Keratinocyte (primary cell): ENCODE measurements around the gene BHMT2. TPM values are rescaled to one million over a fixed set of nuclear protein-coding genes. Genes with fewer than 3 reads are reported as not detected.

ENCODE experiments used
- DNase-seq: peaks from one replicate; pipeline ENCODE4 v3.0.0-alpha.2; 2011; ENCODE audit warnings: low read depth, missing footprints, low spot score
- FAIRE-seq: peaks from 2 replicates; lab custom pipeline; 2011; peaks lifted over from hg19 to GRCh38; lab: Jason Lieb, UNC
- H2AFZ ChIP-seq: 2 replicates; pipeline ENCODE4 v1.6.0; 2012; ENCODE audit warnings: low read length, control low read depth, inconsistent platforms; ENCODE audit not compliant: control insufficient read depth
- H3K27ac ChIP-seq: 2 replicates; pipeline ENCODE4 v1.5.1; 2011; ENCODE audit warnings: low read length; ENCODE audit not compliant: control insufficient read depth, insufficient read depth
- H3K27me3 ChIP-seq: 3 replicates; pipeline ENCODE4 v1.6.0; 2011; ENCODE audit warnings: low read length; ENCODE audit not compliant: control insufficient read depth, insufficient read depth; ENCODE audit errors: extremely low read depth
- H3K36me3 ChIP-seq, 2 experiments: 2 replicates in 1 of 2; 3 replicates in 1 of 2; pipeline ENCODE4 v1.5.1; 2011; ENCODE audit warnings: low read length in 2 of 2, mild to moderate bottlenecking in 1 of 2; ENCODE audit not compliant: control insufficient read depth in 2 of 2, insufficient read depth in 2 of 2; ENCODE audit errors: extremely low read depth in 1 of 2
- H3K4me1 ChIP-seq: 3 replicates; pipeline ENCODE4 v1.5.1; 2011; ENCODE audit warnings: low read length; ENCODE audit not compliant: control insufficient read depth, insufficient read depth; ENCODE audit errors: extremely low read depth
- H3K4me2 ChIP-seq: 3 replicates; pipeline ENCODE4 v1.6.0; 2011; ENCODE audit warnings: low read depth, low read length; ENCODE audit not compliant: control insufficient read depth, insufficient read depth; ENCODE audit errors: extremely low read depth
- H3K4me3 ChIP-seq, 3 experiments: fragments of 200-600 bp in 1 of 3; sonication (generic) in 1 of 3; 2 replicates in 2 of 3; 3 replicates in 1 of 3; pipeline ENCODE4 v1.5.1; 2011 to 2016; ENCODE audit warnings: low read length in 3 of 3, mild to moderate bottlenecking in 3 of 3, control low read depth in 2 of 3, inconsistent platforms in 1 of 3, low read depth in 1 of 3, mixed read lengths in 1 of 3, mixed run types in 1 of 3, moderate library complexity in 1 of 3; ENCODE audit not compliant: control insufficient read depth in 2 of 3, insufficient read depth in 2 of 3; ENCODE audit errors: extremely low read depth in 1 of 3
- H3K79me2 ChIP-seq: 2 replicates; pipeline ENCODE4 v1.6.0; 2012; ENCODE audit warnings: low read length; ENCODE audit not compliant: control insufficient read depth, insufficient read depth
- H3K9ac ChIP-seq: 3 replicates; pipeline ENCODE4 v1.6.0; 2011; ENCODE audit warnings: low read length; ENCODE audit not compliant: control insufficient read depth, insufficient read depth; ENCODE audit errors: extremely low read depth
- H3K9me1 ChIP-seq: 3 replicates; pipeline ENCODE4 v1.6.0; 2011; ENCODE audit warnings: low read length; ENCODE audit not compliant: control insufficient read depth, insufficient read depth; ENCODE audit errors: extremely low read depth
- H3K9me3 ChIP-seq: 2 replicates; pipeline ENCODE4 v1.5.1; 2012; ENCODE audit warnings: low read depth, low read length; ENCODE audit not compliant: control insufficient read depth
- H4K20me1 ChIP-seq: 3 replicates; pipeline ENCODE4 v1.6.0; 2011; ENCODE audit warnings: low read length; ENCODE audit not compliant: control insufficient read depth, insufficient read depth; ENCODE audit errors: extremely low read depth
- CTCF ChIP-seq, 3 experiments: IDR thresholded peaks in 1 of 3; conservative IDR thresholded peaks in 1 of 3; optimal IDR thresholded peaks in 1 of 3; 2 replicates in 2 of 3; 3 replicates in 1 of 3; pipeline versions ENCODE3 to v1.5.1; 2011; ENCODE audit warnings: low read length in 3 of 3, mild to moderate bottlenecking in 3 of 3, moderate library complexity in 2 of 3, control low read depth in 1 of 3, inconsistent platforms in 1 of 3; ENCODE audit not compliant: insufficient read depth in 2 of 3; ENCODE audit errors: extremely low read depth in 1 of 3
- EZH2 ChIP-seq: IDR thresholded peaks from one replicate; pipeline ENCODE4 v1.6.1; 2012; ENCODE audit warnings: inconsistent platforms, mild to moderate bottlenecking, low read length, moderate library complexity
- dilution Hi-C: fragments of 300-500 bp; cut with MboI; formaldehyde crosslinking; loops from one replicate; pipeline ENCODE4 v1.7.0; 2020; ENCODE audit warnings: low sequenced_read_pairs; ENCODE audit not compliant: extremely low pct_ligation_motif_present
- polyA plus RNA-seq, 5 experiments: library from polyadenylated mRNA; depleted of rRNA in 3 of 5; stranded (reverse) in 3 of 5; stranded (forward) in 1 of 5; unstranded in 1 of 5; fragments of >200 nt; gene quantifications; 1 replicate in 1 of 5; 2 replicates in 3 of 5; 3 replicates in 1 of 5; pipeline versions ENCODE4 v1.2.1 to v1.2.3, GENCODE V29; 2011 to 2012; ENCODE audit warnings: missing spikeins in 2 of 5, low read depth in 1 of 5, low replicate concordance in 1 of 5

BHMT2 gene
- polyA plus RNA-seq, 1 donor (not counting 4 experiments of a cell fraction or from before 2014, with no cell fraction given) = not detected

GRCh38 chr5:79112703-79113058 lies 43.1 kb downstream of the BHMT2 start:
- Histone ChIP-seq H3K36me3 (no peaks in the 10 kb centered on the region), H3K79me2 (no peaks in the 10 kb centered on the region), H3K4me2 (no peak overlapping the region), H3K27ac (no peak overlapping the region), H3K9ac (no peak overlapping the region), H3K9me1 (no peaks in the 10 kb centered on the region), H3K4me1 (no peaks in the 10 kb centered on the region), H3K4me3 (no peak overlapping the region), H3K9me3 (no peaks in the 10 kb centered on the region), H3K27me3 (peaks cover 42% of the 10 kb centered on the region), H4K20me1 (no peaks in the 10 kb centered on the region), H2AFZ (no peak overlapping the region)
- dilution Hi-C loops = no loop called here
- TF ChIP-seq EZH2 (peak; percentile 53), CTCF (optimal IDR thresholded peaks at IDR 0.05 in 1 of 3, IDR thresholded peaks at IDR 0.05 in 1 of 3, conservative IDR thresholded peaks at IDR 0.05 in 1 of 3; ENCODE audit: extremely low read depth in 1 of 3, insufficient read depth in 2 of 3, low read length in 3 of 3) (no peak)
- FAIRE-seq = no peak
- DNase-seq = no peak

- H3K36me3 ChIP-seq = no peaks in the 10 kb centered on the region
- peaks cover 5% of the 10 kb centered on the region for H3K27me3 ChIP-seq
- no peaks in the 10 kb centered on the region for H3K9me1 ChIP-seq
- dilution Hi-C loops = no loop called here
- no peaks in the 10 kb centered on the region for H3K4me1 ChIP-seq
- H3K4me3 ChIP-seq = no peak overlapping the region
- TF ChIP-seq CTCF (optimal IDR thresholded peaks at IDR 0.05 in 1 of 3, IDR thresholded peaks at IDR 0.05 in 1 of 3, conservative IDR thresholded peaks at IDR 0.05 in 1 of 3; ENCODE audit: extremely low read depth in 1 of 3, insufficient read depth in 2 of 3, low read length in 3 of 3) (no peak), EZH2 (no peak)
- H3K27ac ChIP-seq = no peak overlapping the region
- H3K9ac ChIP-seq = no peak overlapping the region
- no peak for FAIRE-seq
- H2AFZ ChIP-seq = no peak overlapping the region
- H3K4me2 ChIP-seq = no peak overlapping the region
- no peaks in the 10 kb centered on the region for H4K20me1 ChIP-seq
- no peaks in the 10 kb centered on the region for H3K9me3 ChIP-seq
- no peak for DNase-seq
- H3K79me2 ChIP-seq = no peaks in the 10 kb centered on the region
These were observed 49.9 kb downstream of the BHMT2 start for GRCh38 chr5:79119486-79119885.
